HUES48 (cell line): ENCODE results near the gene PRDM9.
"Not testable (repeated sequence)": the region's sequence is repeated elsewhere in the genome, so short reads cannot be mapped to it uniquely, and the experiment has no call there.

Source experiments
- H3K27ac ChIP-seq: one replicate; pipeline ENCODE4 v1.7.0; 2013; ENCODE audit warnings: low read depth, low read length, inconsistent platforms
- H3K27me3 ChIP-seq: 2 replicates; pipeline ENCODE4 v1.6.1; 2013; ENCODE audit warnings: mild to moderate bottlenecking, low read length; ENCODE audit not compliant: control insufficient read depth, insufficient read depth
- H3K36me3 ChIP-seq: 2 replicates; pipeline ENCODE4 v1.6.1; 2013; ENCODE audit warnings: low read length; ENCODE audit not compliant: control insufficient read depth, insufficient read depth
- H3K4me1 ChIP-seq: 2 replicates; pipeline ENCODE4 v1.6.1; 2013; ENCODE audit warnings: mild to moderate bottlenecking, low read length; ENCODE audit not compliant: control insufficient read depth, insufficient read depth
- H3K4me3 ChIP-seq: 2 replicates; pipeline ENCODE4 v1.5.1; 2013; ENCODE audit warnings: mild to moderate bottlenecking, low read depth, low read length
- H3K9ac ChIP-seq: 2 replicates; pipeline ENCODE4 v1.6.1; 2013; ENCODE audit warnings: mild to moderate bottlenecking, low read depth, low read length, moderate library complexity
- H3K9me3 ChIP-seq: 2 replicates; pipeline ENCODE4 v1.6.1; 2013; ENCODE audit warnings: low read length; ENCODE audit not compliant: control insufficient read depth, insufficient read depth

Gene PRDM9

GRCh38 chr5:23526616-23527015 is 19.2 kb downstream of the PRDM9 start:
- not testable (repeated sequence) for H3K36me3 ChIP-seq, H3K4me1 ChIP-seq, H3K4me3 ChIP-seq, H3K9ac ChIP-seq, H3K27me3 ChIP-seq, H3K27ac ChIP-seq, H3K9me3 ChIP-seq

- not testable (repeated sequence) for H3K4me3 ChIP-seq, H3K4me1 ChIP-seq, H3K9ac ChIP-seq, H3K9me3 ChIP-seq, H3K27me3 ChIP-seq, H3K36me3 ChIP-seq, H3K27ac ChIP-seq
Measured at GRCh38 chr5:23527216-23527920, 20.0 kb downstream of the PRDM9 start.

- no peaks in the 10 kb centered on the region for H3K27me3 ChIP-seq
- no peak overlapping the region for H3K27ac ChIP-seq
- no peak overlapping the region for H3K4me3 ChIP-seq
- no peaks in the 10 kb centered on the region for H3K4me1 ChIP-seq
- H3K9ac ChIP-seq: no peak overlapping the region
- H3K9me3 ChIP-seq: no peaks in the 10 kb centered on the region
- no peaks in the 10 kb centered on the region for H3K36me3 ChIP-seq
Measured at GRCh38 chr5:23528677-23529076, 21.3 kb downstream of the PRDM9 start.

- Histone ChIP-seq H3K9ac (no peak overlapping the region), H3K9me3 (no peaks in the 10 kb centered on the region), H3K4me3 (no peak overlapping the region), H3K27me3 (no peaks in the 10 kb centered on the region), H3K4me1 (no peaks in the 10 kb centered on the region), H3K36me3 (no peaks in the 10 kb centered on the region), H3K27ac (no peak overlapping the region)
Measured at GRCh38 chr5:23530571-23530970, 23.2 kb downstream of the PRDM9 start.

GRCh38 chr5:23571059-23571458 is 63.6 kb downstream of the PRDM9 start:
- no peaks in the 10 kb centered on the region for H3K27me3 ChIP-seq
- no peaks in the 10 kb centered on the region for H3K9me3 ChIP-seq
- no peaks in the 10 kb centered on the region for H3K36me3 ChIP-seq
- no peak overlapping the region for H3K4me3 ChIP-seq
- H3K9ac ChIP-seq: no peak overlapping the region
- no peaks in the 10 kb centered on the region for H3K4me1 ChIP-seq
- H3K27ac ChIP-seq: no peak overlapping the region
